Measurements from ENCODE around the gene SCN5A. TPM values are rescaled to one million over a fixed set of nuclear protein-coding genes. Genes with fewer than 3 reads are reported as not detected.

The SCN5A gene
- total and polyA plus RNA-seq, 2 of the 13 experiments (the other 11 are each of a cell fraction or from before 2014, with no cell fraction given) = 0.22 TPM; not detected in 1

- H3K9me3 ChIP-seq (ENCODE audit: low read length) = no peaks in the 10 kb centered on the region
- no peak overlapping the region for H3K4me3 ChIP-seq (replicated peaks in 1 of 3; ENCODE audit: insufficient read depth in 1 of 3, low read depth in 2 of 3, low read length in 3 of 3)
- no peaks in the 10 kb centered on the region for H4K20me1 ChIP-seq (ENCODE audit: insufficient read depth, low read length)
- DNase-seq (ENCODE audit: low spot score) (no peak), FAIRE-seq (no peak), ATAC-seq (no peak)
- H3K79me2 ChIP-seq (ENCODE audit: insufficient read depth, low read length) = no peaks in the 10 kb centered on the region
- intact Hi-C loops (cut with micrococcal nuclease; ENCODE audit: unreplicated experiment) = no loop called here
- H3K27me3 ChIP-seq (ENCODE audit: control insufficient read depth in 1 of 2, insufficient read depth in 2 of 2, low read length in 2 of 2) = no peaks in the 10 kb centered on the region
- no TSS peak for BruUV-seq (replicated peaks)
- H3K36me3 ChIP-seq (replicated peaks in 1 of 2; ENCODE audit: control insufficient read depth in 1 of 2, insufficient read depth in 2 of 2, low read length in 2 of 2) = peaks cover 3 to 15% of the 10 kb centered on the region in 2 experiments; a peak in 2 of 5 replicates
- in situ Hi-C loops (cut with HindIII; ENCODE audit: extremely low pct_ligation_motif_present, low pct_unique_long_range_greater_than_20kb) = no loop called here
- H2AFZ ChIP-seq (ENCODE audit: low read length) = no peak overlapping the region
- ChIA-PET POLR2A (no interaction called here), CTCF (ENCODE audit: low intra/inter-chr PET ratio, low total read pairs) (no interaction called here)
- no peak for TF ChIP-seq JUN (CRISPR knock-in tag; IDR thresholded peaks at IDR 0.05)
- TF ChIP-seq, protein P1, sequence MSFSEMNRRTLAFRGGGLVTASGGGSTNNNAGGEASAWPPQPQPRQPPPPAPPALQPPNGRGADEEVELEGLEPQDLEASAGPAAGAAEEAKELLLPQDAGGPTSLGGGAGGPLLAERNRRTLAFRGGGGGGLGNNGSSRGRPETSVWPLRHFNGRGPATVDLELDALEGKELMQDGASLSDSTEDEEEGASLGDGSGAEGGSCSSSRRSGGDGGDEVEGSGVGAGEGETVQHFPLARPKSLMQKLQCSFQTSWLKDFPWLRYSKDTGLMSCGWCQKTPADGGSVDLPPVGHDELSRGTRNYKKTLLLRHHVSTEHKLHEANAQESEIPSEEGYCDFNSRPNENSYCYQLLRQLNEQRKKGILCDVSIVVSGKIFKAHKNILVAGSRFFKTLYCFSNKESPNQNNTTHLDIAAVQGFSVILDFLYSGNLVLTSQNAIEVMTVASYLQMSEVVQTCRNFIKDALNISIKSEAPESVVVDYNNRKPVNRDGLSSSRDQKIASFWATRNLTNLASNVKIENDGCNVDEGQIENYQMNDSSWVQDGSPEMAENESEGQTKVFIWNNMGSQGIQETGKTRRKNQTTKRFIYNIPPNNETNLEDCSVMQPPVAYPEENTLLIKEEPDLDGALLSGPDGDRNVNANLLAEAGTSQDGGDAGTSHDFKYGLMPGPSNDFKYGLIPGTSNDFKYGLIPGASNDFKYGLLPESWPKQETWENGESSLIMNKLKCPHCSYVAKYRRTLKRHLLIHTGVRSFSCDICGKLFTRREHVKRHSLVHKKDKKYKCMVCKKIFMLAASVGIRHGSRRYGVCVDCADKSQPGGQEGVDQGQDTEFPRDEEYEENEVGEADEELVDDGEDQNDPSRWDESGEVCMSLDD (CRISPR knock-in tag; IDR thresholded peaks at IDR 0.05; ENCODE audit: borderline replicate concordance) = no peak
- TF ChIP-seq REXO4 (CRISPR knock-in tag; IDR thresholded peaks at IDR 0.05; ENCODE audit: borderline replicate concordance) = no peak
- TF ChIP-seq CBX2 (IDR thresholded peaks at IDR 0.05; ENCODE audit: low read depth, low read length) = no peak
- no peak for TF ChIP-seq CBX2 (CRISPR knock-in tag; IDR thresholded peaks at IDR 0.05; ENCODE audit: low read depth)
- no peak for TF ChIP-seq GATAD2A (CRISPR knock-in tag; IDR thresholded peaks at IDR 0.05)
- no peak for TF ChIP-seq XBP1 (CRISPR knock-in tag; IDR thresholded peaks at IDR 0.05)
- TF ChIP-seq ZSCAN22 (CRISPR knock-in tag; IDR thresholded peaks at IDR 0.05) = no peak
- H3K9ac ChIP-seq (ENCODE audit: insufficient read depth, low read depth, low read length) = no peak overlapping the region
- 87% methylated on average over 5 of the region's 5 CpGs for WGBS (ENCODE audit: low lambda C conversion rate)
- H3K4me1 ChIP-seq (ENCODE audit: insufficient read depth, low read length) = no peaks in the 10 kb centered on the region
- no peak overlapping the region for H3K27ac ChIP-seq (ENCODE audit: extremely low read length, insufficient read depth, low read length)
- H3K4me2 ChIP-seq (ENCODE audit: low read depth, low read length) = no peak overlapping the region
Measured at GRCh38 chr3:38519651-38520050, 129.8 kb downstream of the SCN5A start.
